HG03060 (cell line): ENCODE measurements around the gene OR56A5.
"Not testable (repeated sequence)": the region's sequence is repeated elsewhere in the genome, so short reads cannot be mapped to it uniquely, and the experiment has no call there.

ENCODE experiments used
- ATAC-seq: cut with Tn5 transposase; IDR thresholded peaks from one replicate; pipeline ENCODE4 v1.9.1; 2021; ENCODE audit warnings: low read depth, moderate number of reproducible peaks; ENCODE audit not compliant: unreplicated experiment

OR56A5 gene, protein sequence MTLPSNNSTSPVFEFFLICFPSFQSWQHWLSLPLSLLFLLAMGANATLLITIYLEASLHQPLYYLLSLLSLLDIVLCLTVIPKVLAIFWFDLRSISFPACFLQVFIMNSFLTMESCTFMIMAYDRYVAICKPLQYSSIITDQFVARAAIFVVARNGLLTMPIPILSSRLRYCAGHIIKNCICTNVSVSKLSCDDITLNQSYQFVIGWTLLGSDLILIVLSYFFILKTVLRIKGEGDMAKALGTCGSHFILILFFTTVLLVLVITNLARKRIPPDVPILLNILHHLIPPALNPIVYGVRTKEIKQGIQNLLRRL

DNA sequence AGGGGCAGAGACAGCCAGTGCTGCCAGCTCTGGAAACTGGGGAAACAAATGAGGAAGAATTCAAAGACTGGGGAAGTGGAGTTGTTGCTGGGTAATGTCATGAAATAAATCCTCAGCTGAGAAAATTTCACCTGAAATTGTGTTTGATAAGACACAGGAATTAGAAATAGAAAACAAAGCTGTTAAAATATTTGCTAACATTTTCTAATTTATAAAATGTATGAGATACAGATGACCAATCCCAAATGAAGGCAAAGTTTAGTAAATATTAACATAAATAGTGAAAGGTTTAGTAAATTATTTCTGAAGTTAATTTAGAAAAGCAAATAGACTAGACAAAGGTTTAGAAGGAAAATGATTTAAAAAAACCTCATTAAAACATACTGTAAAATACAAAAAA lies at the start of gene OR56A5:
Gene OR56A5, minus strand, starts transcription at position 101 of the 400 bp plus-strand sequence. Its CDS starts 0 bp downstream, at position 101.
- no peak for ATAC-seq

DNA sequence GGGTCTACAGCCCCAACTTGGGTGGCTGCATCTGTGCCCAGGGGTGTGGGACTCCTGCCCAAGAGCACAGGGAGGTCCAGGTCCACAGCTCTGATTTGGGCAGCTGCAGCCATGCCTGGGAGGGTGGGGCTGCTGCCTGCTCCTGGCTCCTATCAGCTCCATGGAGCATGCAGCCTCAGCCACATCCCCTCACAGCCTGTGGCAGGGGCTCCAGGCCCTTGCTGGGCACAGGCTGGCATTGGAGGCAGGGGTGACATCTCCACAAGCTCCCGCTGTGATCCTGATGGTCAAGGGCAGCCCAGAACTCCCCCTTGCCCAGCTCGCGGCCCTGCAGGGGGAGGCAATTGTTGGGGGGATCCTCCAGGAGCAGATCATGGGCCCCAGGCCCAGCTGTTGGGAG lies 44.7 kb upstream of the OR56A5 start:
- ATAC-seq: no peak

DNA sequence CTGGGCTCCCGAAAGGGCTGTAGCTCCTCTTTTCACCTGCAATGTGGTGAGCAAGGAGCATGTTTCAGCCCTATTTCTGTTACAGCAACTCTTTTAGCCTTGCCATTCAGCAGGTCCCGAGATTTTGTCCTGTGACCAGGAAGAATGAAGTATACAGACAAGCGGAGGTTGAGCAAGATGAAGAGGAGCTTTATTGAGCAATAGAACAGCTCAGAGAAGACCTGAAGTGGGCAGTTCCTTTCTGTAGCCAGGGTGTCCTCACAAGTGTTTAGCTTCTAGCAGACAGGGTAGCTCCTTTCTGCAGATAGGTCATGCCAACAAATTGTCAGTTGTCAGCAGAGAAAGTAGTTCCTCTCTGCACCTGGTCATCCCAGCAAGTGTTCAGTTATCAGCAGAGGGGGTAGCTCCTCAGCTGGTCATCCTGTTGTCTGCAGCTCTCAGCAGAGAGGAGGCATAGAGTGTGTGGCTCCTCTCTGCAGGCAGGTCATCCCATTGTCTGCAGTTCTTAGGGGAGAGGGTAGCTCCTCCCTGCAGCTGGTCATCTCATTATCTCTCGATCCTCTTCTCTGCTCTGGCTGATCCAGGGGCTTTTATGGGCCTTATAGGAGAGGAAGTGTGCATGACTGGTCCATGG lies 43.9 kb upstream of the OR56A5 start:
- no peak for ATAC-seq

DNA sequence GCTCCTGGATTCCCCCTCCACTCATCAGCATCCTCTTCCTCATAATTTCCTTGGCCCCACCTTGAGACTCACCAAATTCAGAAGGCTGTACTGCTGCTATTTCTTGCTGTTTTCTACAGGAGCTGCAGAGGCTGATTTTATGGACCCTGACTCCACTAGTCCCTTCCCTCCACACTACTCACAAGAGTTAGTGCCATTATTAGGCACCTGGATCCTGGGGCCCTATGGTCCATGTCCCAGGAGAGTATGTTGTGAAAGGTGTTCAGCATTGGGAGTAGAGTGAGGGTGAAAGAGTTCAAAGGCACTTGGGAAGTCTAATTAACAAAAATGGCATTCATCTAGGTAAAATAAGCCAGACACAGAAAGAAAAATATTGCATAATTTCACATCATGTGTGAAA lies 38.6 kb upstream of the OR56A5 start, which contains the start of gene OR56A4:
Gene OR56A4, minus strand, starts transcription at position 101 of the 400 bp plus-strand sequence. CDS start 3,954 bp downstream, outside the sequence.
- ATAC-seq: no peak

DNA sequence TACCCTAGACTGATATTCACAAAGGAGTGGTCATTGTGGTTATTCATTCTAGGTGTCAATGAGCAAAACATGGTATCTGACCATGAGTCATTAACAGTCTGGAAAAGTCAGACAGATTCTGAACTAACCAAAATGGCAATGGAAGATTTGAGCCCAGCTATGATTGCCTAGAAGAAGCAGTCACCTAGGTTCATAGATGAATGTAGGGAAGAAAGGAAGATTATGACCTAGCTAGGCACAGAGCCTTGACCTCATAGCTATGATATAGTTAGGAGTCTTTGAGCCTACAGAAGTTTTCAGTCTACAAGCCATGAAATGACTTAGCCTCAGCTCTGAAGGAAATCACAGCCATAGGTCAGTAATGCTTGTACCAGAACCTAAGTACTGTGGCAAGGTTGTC lies 38.1 kb upstream of the OR56A5 start:
- no peak for ATAC-seq

DNA sequence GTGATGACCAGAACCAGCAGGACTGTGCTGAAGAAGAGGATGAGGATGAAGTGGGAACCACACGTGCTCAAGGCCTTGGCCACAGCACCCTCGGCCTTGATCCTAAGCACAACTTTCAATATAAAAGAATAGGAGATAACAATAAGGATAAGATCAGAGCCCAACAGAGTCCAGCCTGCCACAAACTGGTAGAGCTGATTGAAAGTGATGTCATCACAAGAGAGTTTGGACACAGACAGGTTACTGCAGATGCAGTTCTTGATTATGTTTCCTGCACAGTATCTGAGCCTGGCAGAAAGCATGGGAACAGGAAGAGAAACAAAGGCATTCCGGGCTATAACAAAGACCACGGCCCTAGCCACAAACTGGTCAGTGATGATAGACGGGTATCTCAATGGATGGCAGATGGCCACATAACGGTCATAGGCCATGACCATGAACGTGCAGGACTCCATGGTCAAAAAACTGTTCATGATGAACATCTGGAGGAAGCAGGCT lies 34.0 kb upstream of the OR56A5 start:
- no peak for ATAC-seq

DNA sequence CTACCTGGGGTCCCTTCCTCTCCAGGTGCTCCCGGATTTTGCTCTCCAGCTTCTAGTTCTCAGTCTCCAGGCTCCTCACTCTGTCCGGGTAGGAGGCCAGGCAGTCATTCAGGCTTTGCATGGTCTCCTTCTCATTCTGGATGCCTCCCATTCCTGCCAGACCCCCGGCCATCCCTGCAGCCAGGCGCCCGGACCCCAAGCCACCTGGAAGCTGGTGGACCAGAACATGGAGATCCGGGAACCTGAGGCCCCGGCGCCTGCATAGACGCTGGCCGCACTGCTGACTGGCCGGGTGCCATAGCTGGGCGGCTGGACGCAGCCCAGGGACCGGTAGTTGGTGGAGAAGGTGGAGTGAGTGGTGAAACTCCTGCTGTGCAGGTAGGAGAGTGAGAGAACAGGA lies 26.5 kb upstream of the OR56A5 start:
- no peak for ATAC-seq

DNA sequence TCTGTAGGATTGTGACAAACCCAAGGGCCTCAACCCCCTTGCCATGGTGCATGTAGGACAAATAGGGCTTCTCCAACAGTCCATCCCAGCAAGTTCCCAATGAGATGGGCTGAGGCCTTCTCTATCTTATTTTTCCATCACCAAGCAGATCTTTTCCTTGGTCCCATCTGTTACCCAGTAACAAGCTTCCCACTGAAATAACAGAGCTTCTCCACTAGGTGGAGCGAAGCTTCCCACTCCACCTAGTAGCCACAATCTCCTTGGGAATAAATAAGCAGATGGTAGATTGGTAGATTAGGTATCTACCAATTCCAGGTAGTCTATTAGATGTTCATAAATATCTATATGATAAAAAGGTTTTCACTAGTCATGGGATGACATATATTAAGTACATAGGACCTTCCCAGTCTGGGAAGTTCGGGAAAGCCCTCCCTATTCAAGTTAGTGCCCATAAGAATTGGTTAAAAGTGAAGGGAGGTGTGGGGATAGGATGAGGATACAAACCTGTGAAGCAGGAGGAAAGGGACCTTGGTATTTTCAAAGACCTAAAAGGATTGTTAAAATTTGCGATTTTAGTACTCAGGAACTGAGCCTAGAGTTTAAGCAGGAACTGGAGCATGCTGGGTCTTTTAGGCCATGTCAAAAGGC lies 24.4 kb upstream of the OR56A5 start:
- no peak for ATAC-seq

DNA sequence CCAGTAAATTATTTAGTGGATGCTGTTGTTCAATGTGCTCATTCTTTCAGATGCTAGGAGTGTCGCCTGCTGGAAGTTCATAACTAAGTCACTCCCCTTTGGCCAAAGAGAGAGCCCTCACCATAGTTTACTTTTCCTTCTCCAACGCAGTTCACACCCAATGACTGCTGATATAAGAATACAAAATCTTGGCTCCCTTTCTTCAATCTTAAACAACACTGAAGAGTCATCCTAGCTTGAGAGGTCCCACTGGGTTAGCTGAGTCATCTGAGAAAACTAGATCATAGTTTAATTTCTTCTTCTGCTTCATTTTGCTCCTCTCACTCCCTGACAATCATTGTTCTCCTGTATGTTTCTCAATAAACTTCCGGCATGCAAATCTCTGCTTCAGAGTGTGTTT lies 23.9 kb upstream of the OR56A5 start:
- no peak for ATAC-seq

DNA sequence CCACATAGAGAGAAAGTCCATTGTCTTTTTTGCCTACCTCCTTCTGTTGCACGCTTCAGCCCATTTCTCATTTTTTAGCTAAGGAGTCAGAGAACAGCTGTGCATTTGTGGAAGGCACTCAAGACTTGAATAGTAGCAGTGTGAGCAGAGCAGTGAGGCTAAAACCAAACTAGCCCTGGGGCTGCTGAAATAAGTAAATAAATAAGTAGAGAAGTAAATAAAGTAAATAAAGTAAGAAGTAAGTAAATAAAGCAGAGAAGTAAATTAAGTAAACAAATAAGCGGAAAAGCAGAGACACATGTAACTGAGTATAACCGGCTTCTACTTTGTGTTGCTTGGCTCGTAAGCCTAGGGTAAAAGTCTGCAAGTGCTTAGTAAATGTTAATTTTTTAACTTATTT lies 20.9 kb upstream of the OR56A5 start:
- no peak for ATAC-seq

DNA sequence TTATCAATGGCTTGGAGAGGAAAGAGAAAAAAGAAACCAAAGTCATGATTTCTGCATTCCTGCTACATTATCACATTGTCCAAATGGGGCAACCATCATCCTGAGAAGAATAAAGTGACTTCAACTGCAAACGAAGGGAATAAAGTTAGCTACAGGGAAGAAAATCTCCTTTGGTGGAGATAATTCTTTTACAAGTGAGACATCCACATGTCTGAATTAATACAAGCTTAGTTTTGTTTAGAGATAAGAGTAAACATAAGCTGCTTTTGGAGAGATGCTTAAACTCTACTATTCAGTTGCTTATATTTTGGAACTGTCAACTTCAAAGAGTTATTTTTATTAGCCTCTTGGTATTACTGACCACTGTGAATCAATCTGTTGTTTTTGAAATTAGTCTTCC lies 18.6 kb upstream of the OR56A5 start, which contains the start of gene OR52L1:
Gene OR52L1, minus strand, starts transcription at position 101 of the 400 bp plus-strand sequence. Its CDS starts 55 bp downstream, at position 46.
- ATAC-seq: no peak

DNA sequence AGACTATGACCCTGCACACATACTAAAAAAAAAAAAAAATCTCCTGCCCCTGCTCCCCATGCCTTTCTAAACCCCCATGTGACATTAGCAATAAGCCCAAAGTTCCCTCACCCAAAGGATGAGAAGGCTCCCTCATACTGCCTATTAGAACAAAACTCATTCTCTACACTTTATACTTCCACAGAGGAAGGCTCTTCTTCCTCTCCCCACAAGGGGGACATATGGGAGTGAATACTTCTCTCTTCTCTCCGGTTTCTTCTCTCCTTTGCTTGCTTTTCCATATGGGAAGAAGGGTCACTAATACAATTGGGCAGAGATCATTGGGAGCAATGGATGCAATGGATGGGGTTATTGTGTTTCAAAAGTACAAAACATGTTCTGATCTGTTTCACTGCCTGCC lies 15.1 kb upstream of the OR56A5 start:
- no peak for ATAC-seq

DNA sequence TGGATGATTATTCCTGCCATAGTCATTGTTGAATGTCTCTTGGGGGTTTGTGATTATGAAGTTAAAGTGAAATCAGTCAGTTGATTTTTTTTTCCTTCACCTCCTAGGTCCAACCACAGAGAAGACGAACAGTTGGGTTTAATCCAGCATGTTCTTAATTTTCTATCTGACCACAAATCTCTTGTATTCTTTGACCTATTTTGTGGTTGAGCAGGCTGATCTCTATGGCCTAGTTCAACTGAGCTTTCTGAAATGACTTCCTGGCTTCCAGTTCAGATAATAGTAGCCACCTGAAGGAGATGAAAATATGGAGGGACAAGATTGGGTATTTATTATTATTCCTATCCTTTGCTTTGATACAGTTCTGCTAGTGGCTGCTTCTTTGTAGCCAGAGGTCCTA lies 5.2 kb upstream of the OR56A5 start:
- ATAC-seq: no peak

DNA sequence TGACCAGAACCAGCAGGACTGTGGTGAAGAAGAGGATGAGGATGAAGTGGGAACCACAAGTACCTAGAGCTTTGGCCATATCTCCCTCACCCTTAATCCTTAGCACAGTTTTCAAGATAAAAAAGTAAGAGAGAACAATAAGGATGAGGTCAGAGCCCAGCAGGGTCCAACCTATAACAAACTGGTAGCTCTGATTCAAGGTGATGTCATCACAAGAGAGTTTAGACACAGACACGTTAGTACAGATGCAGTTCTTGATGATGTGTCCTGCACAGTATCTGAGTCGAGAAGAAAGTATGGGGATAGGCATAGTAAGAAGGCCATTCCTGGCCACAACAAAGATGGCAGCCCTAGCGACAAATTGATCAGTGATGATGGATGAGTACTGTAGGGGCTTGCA lies 586 bp downstream of the OR56A5 start:
- no peak for ATAC-seq

DNA sequence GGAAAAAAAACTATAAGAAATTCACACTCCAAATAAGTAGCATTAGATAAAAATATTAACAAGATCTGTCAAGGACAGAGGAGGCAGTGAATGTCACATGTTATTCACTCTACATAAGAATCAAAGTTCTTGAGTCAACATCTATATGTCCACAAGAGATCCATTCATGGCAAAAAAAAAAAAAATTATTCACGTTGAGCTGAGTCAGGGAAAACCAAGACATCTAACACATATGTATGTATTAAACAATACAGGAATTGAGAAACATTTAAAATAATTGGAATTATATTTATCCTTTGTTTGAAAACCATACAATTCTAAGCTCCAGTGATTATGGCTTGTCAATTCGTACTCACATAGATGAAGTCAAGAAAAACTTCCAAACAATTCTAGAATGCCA lies 1.3 kb downstream of the OR56A5 start:
- ATAC-seq: no peak

DNA sequence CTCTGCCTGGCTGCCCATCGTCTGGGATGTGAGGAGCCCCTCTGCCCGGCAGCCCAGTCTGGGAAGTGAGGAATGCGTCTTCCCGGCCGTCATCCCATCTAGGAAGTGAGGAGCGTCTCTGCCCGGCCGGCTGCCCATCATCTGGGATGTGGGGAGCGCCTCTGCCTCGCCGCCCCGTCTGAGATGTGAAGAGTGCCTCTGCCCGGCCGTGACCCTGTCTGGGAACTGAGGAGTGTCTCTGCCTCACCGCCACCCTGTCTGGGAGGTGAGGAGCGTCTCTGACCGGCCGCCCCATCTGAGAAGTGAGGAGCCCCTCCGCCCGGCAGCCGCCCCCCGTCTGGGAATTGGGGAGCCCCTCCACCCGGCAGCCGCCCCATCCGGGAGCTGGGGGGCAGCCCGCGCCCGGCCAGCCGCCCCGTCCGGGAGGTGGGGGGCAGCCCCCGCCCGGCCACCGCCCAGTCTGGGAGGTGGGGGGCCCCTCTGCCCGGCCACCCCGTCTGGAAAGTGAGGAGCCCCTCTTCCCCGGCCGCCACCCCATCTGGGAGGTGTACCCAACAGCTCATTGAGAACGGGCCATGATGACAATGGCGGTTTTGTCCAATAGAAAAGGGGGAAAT lies 7.5 kb downstream of the OR56A5 start:
- not testable (repeated sequence) for ATAC-seq

DNA sequence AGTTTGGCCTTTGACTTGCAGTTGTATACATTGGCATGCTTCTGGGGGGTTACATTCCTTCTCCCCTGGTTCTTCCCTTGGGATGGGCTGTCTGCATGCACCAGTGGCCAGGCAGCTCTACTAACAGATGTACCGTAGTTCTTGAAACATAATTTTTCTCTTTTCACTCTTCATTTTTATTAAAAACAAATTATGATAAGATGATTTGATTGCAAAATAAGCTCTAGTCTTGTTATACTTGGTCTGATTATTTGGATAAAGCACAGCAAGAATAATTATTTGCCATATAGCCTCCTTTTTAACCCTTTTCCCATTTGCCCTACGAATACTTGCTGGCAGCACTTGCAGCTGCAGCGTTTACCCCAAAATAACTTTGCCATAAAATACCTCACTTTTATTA lies 12.7 kb downstream of the OR56A5 start:
- no peak for ATAC-seq

DNA sequence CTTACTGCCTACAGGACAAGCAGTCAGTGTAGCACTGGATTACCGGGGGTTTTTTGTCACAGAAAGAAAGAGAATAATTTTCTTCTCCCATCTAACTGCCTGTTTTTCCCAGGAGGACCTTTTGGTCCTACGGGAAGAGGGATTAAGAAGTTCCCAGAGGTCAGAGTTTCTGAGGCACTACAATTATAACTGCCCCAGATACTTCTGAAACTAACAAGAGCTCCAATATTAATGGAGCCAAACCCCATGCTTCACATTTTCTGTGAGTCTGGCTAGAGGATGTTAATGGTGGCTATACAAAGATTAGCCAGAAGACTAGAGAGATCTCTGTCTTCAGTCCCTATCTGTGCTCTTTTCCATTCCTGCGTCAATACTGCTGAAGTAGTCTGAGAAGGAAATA lies 26.3 kb downstream of the OR56A5 start, which contains the start of gene OR56A3:
Gene OR56A3, plus strand, starts transcription at position 301 of the 400 bp plus-strand sequence. CDS start 5,096 bp downstream, outside the sequence.
- ATAC-seq: no peak

DNA sequence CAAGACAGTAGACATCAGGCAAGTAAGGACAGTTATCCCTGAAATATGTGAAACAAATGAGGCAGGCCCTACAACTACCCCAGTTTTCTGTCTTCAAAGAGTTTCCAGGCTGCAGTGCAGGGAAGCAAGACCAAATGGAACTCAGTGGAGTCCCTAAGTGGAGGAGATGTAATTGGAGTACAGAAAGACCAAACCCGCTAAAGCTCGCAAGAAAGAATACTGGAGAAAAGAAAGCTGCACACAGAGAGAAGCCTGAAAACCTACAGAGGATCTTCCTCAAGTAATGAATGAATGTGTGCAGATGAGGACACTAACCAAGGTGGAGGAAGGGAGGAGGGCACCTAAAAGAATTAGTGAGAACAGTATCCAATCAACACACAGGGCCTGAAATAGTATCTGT lies 27.5 kb downstream of the OR56A5 start:
- no peak for ATAC-seq

DNA sequence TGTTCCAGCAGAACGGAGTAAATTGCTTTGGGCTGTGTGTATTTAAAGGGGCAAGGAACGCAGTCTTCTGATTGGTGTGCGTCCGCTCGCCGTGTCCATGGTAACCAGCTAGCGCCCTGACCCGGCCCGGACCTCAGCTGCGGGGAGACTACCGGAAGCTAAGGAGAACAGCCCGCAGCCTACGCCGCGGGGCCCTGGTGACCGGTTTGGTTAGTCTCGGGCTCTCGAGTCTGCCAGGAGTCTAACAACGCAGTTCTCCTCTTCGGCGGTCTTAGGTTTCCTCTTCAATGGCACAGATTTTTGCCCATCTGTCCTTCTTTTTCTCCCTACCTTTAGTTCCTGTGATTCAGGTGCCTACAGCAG lies 29.7 kb downstream of the OR56A5 start:
- no peak for ATAC-seq
